Measurements from ENCODE around the gene MYL6.
"Not testable (repeated sequence)": the region's sequence is repeated elsewhere in the genome, so short reads cannot be mapped to it uniquely, and the experiment has no call there.

The MYL6 gene

DNA sequence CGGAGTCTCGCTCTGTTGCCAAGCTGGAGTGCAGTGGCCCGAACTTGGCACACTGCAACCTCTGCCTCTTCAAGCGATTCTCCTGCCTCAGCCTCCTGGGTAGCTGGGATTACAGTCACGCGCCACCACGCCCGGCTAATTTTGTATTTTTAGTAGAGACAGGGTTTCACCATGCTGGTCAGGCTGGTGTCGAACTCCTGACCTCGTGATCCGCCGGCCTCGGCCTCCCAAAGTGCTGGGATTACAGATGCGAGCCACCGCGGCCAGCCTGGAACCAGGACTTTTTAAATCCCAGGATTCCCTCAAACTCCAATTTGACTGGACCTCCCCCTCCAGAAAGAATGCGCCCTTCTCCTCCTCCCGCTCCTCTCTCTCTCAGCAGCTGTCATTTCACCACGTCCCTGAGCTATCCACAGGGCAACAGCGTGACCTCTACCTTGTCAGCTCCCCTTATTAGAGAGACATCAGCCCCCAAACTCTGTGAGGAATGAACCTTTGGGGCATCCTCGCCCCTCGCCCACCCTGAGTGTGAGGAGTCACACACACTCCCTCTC, 28.1 kb upstream of the MYL6 start:
- DNase-seq = no peak

DNA sequence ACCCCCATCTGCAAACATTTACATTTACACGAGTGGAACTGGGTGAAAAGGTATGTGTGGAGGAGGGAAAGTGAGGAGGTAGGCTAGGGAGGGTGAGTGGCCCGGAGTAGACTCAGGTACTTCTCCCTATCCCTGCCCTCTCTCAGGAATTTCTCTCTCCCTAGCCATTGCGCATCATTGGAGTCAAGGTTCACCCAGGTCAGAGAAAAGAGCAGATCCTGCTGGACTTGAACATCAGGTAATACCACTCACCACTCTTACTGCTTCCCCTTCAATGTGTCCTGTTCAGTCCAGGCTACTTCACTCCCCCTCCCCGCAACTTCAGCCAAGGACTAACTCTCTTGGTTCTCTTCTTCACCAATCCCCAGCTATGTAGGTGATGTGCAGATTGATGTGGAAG, 27.3 kb upstream of the MYL6 start:
- no peak for DNase-seq

DNA sequence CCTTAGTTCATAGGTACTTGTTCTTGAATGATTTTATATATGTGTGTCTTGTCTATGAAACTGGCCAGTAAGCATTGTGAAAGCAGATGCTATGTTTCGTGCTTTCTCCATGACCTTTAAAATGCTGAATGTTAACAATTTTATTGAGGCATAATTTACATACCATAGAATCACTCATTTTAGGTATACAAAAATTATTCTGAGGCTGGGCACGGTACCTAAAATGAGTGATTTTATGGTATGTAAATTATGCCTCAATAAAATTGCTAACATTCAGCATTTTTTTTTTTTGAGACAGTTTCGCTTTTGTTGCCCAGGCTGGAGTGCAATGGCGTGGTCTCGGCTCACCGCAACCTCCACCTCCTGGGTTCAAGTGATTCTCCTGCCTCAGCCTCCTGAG, 23.3 kb upstream of the MYL6 start:
- no peak for DNase-seq

DNA sequence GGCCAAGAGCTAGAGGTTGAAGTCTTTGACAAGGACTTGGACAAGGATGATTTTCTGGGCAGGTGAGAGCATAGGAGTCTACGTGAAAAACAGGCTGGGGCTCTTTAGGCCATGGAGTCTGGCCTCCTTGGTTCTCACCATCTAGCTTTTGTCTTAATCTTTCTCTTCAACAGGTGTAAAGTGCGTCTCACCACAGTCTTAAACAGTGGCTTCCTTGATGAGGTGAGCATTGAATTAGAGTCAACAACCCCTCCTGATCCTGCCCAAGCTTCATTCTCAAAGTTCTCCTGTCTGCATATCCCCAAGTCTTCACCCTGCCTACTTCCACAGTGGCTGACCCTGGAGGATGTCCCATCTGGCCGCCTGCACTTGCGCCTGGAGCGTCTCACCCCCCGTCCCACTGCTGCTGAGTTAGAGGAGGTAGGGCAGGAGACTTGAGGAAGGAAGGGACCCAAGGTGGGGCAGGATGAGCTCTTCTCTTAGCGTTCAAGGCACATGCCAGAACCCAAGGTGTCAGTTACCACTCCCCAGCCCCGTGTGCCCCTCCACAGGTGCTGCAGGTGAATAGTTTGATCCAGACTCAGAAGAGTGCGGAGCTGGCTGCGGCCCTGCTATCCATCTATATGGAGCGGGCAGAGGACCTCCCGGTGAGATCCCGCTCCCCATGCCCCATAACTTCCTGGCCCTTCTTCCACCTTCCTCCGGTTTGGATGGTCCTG, 20.1 kb upstream of the MYL6 start:
- no peak for DNase-seq

DNA sequence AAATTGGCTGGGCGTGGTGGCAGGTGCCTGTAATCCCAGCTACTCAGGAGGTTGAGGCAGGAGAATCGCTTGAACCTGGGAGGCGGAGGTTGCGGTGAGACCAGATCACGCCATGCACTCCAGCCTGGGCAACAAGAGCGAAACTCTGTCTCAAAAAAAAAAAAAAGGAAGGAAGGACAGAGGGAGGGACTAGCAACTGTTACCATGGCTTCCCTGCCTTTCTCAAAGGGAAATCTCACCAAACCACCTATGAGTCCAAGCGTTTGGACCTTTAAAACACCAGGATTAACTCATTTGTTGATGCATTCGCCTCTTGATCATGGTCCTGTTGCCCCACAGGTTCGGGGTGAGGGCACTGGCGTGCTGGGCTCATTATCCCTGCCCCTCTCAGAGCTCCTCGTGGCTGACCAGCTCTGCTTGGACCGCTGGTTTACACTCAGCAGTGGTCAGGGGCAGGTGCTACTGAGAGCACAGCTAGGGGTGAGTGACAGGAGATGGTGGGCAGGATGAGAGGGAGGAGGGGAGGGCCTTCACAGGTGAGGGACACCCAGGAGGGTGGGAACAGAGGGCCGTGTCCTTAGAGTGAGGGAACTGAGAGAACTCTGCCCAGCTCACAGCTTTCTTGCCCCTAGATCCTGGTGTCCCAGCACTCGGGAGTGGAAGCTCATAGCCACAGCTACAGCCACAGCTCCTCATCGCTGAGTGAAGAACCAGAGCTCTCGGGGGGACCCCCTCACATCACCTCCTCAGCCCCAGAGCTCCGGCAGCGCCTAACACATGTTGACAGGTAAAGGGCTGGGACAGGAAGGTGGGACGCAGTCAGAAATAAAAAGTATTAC, 16.0 kb upstream of the MYL6 start:
- no peak for DNase-seq

DNA sequence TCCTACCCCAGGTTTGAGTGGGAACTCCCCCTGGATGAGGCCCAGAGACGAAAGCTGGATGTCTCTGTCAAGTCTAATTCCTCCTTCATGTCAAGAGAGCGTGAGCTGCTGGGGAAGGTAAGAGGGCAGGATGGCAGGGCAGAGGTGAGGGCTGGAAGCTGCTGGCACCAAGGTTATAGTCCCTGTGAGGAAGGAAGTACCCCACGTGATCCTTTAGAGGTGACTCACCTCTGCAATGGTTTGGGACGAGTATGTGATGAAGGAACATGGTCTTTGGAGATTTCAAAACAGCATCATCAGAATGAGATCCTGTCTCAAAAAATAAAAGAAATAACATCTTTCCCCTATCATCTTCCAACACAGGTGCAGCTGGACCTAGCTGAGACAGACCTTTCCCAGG, 14.9 kb upstream of the MYL6 start:
- no peak for DNase-seq

DNA sequence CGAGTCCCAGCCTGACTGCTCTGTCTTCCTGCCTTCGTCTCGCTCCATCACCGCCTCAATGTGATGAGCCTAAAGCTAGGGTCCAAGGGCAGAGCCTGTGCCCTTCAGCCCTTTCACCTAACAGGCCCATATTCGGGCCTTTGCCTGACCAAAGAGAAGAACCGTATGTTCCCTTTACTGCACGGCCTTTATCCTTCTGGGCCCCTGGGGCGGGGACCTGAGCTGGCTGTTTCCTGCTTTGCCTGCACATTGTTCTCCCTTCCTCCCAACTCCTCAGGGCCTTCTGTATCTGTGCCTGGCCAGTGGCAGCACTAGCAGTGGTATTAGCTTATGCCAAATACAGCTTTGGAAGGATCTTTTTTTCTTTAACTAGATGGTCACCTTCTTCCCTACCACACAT, 14.3 kb upstream of the MYL6 start:
- no peak for DNase-seq

DNA sequence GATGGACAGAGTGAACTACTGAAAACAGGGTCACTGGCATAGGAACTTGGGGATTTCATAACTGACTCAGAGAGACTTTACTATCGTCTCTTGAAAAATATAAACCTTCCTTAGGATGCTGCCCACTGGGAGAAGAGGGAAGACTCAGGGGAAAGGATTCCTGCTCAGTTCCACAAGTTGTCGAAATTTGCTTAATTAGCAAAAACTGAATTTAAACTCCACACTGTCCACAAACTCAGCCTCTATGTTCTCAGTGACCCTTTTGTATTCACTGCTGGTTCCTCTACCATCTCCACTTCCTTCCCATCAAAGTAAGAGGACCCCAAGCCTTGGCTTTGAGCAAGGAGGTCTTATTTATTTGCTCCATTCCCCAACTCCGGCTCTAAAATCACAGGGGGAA, 12.9 kb upstream of the MYL6 start:
- no peak for DNase-seq

DNA sequence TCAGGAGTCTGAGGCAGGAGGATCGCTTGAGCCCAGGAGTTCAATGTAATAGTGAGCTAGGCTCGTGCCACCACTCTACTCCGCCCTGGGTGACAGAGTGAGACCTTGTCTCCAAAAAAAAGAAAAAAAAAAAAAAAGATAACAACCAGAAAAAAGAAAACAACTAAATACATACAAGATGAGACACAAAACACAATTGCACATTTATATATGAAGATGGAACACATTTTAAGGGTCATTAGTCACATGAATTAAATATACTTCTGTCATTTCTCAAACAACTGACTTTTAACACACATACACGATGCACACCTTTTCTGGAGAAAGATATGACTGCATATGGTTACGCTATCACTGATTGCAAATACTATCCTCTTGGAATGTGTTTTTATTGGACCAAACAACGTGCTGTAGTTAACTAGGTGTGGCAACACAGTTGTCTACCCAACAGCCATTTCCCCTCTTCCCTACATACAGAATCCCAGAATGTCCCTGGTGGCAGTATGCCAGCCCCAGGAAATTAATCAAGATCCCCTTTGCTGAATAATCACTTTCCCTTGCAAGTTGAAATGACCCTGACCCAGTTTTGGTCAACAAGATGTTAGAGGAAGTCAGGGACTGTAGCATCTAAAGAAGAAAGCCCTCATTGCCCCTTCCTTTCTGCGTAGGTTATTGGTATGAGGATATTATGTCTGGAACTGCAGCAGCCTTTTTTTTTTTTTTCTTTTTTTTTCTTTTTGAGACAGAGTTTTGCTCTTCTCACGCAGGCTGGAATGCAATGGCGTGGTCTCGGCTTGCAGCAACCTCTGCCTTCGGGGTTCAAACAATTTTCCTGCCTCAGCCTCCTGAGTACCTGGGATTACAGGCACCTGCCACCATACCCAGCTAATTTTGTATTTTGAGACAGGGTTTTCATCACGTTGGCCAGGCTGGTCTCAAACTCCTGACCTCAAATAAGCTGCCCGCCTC, 11.4 kb upstream of the MYL6 start:
- DNase-seq = no peak

DNA sequence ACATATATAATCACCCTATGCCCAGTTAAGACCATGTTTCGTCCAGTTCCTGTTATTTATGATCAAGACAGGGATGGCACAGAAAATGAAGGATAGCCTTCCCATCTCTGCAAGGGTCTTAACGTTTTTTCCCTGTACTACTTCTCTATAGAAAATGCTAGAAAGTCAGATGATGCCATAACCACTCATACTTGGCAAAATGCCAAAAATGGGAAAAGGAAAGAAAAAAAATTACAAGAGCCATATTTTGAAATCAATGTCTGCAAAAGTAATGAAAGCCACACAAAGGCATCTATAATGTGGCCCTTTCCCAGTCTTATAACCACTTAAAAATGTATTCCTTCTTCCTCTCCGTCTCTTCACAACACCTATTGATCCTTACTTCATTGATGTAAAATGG, 7.6 kb upstream of the MYL6 start:
- no peak for DNase-seq

DNA sequence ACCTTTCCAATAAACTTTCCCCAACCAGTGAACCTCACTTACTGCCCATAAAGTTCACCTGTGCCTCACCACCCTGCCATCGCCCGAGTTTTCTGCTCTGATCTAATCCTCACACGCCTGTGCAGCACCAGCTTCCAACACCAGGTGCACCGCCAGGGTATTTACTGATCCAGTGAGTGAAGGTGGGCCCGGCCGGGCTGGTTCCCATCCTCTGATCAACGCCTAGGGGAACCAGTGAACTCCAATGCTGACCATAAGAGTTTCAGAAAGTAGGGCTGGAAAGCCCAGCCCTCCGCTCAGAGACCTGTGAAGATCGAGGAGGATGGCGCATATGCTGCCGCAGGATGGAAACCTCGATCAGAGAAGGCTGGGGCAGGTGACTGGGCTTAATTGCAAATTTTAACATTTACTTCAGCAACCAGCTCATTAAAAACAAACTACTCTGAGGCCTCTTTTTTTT, 6.5 kb upstream of the MYL6 start:
- DNase-seq = no peak

DNA sequence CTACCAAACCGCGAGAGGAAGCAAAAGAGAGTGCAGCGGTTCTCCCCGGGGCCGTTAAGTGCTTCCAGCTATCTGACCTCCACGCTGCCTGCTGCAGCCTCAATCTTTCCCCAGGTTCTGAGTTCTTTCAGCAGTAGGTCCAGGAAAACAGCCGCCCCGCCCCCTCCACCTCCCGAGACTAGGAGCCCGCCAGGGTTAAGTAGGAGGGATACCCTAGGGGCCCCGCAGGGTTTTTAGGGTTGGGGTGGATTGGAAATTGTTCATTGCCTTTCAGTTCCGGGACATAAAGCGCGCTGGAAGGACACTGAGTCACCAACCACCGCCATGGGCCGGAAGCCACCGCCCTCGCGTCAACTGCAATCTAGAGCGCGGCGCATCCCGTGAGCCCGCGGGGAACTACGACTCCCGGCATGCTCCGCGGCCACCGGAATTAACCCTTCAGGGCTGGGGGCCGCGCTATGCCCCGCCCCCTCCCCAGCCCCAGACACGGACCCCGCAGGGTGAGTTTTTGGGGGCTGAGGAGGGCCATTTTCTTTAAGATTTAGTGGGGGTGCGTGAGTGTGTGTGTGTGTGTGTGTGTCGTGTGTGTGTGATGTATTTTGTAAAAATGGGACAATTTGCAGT, 5.9 kb upstream of the MYL6 start, which contains the start of gene MYL6B:
Gene MYL6B (plus strand): TSS at position 456 of the 624 bp plus-strand sequence. CDS start 1,332 bp downstream, outside the sequence.
- peak; percentile 70 for DNase-seq

DNA sequence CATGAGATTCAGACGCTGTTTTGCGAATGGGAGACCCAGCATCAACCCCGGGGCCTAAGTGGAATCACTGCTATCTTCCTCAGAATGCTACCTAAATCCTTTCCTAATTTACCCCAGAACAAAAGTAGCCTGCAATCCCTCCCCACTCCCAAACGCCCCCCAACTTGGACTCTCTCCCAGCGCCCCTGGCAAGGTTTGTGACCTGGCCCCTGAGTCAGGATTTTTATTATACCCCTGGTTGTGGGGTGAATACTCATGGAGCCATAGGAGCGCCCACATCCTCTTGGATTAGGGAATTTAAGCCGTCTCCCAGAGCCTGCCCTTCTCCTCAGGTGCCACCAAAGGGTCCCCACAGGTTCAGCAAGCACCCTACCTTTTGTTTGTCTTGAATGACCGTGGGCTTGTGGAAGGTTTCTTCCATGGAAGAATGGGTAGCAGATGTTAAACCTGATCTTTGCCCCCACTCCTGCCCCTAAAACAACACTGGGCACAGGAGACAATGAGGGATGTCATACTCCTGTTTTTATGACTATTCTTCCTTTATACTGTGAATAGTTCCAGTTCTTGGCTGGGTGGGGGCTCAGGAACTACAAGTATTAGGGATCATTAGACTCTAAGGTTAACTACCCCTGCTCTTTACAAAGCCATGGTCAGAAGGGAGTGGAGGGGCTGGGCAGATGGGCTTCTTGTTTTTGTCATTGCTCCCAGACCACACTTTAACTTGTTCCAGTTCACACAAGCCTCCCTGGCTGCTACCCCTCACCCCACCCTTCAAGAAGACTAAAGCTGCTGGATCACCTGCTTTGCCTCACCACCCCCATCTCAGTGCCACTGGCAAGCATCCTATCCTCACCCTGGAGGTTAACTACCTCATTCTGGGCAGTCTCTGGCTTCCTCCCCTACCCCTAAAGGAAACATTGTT, 5.1 kb upstream of the MYL6 start:
- no peak for DNase-seq

DNA sequence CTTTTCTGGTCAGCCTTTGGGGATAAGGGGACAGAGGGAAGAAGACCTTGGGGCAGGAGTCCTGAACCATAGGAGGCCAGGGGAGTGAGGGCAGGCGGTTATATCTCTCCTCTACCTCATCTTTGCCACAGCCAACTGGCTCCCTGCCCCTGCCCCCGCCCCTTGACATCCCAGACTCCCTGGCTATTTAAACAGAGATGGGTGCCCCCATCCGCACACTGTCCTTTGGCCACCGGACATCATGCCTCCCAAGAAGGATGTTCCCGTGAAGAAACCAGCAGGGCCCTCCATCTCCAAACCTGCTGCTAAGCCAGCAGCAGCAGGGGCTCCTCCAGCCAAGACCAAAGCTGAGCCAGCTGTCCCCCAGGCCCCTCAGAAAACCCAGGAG, 4.5 kb upstream of the MYL6 start:
- no peak for DNase-seq

DNA sequence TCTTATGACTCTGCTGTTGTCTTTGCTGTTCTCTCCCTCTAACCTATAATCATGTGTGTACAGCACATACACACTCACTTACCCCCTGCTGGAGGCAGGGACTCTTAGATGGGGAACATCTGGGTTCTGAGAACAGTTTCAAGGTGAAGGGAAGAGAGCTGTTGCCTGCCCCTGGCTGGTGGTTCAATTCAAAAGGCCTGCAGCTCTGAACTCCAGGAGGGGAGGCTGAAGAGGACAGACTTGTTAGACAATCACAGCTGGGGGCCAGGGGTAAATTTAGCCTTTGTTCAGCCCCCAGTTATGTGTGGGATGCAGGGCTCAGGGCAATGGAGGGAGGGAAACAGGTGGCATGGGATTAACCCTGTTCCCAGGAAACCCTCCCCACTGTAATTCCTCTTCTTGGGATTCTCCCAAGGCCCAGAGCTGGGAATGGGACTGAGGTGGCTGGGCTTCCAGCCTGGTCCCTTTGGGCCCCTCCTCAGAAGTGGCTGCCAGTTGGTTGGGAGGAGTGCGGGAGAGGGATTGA, 3.9 kb upstream of the MYL6 start:
- no peak for DNase-seq

DNA sequence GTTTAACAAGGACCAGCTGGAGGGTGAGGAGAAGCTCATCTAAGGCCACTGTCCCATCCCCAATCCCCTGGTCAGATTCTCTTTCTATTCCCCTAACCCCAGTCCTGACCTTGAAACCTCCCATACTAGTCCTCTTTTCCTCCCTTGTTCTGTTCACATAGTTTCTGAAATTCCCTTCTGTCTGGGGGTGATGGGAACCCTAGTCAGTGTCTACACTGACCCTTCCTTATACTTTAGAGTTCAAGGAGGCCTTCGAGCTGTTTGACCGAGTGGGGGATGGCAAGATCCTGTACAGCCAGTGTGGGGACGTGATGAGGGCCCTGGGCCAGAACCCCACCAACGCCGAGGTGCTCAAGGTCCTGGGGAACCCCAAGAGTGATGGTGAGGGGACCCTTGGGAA, 3.3 kb upstream of the MYL6 start:
- DNase-seq = no peak

DNA sequence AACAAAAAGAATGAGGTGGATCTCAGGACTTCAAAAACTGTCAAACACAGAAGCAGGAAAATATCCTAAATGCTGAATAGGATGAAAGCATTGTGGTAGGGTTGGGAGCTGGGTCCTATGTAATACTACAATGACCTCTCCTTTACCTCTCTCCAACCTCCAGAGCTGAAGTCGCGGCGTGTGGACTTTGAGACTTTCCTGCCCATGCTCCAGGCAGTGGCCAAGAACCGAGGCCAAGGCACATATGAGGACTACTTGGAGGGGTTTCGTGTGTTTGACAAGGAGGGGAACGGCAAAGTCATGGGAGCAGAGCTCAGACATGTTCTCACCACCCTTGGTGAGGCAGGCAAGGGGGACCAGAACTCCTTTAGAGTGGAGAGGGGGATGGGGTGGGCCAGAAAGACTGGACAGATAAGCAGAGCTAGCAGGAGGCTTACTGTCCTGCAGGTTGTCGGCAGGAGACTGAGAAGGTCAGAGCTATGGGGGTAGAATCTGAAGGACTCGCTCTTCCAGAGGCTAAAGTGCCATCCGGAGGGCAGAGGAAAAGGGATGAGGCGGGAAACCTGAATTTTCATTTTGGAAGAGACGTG, 2.8 kb upstream of the MYL6 start:
- DNase-seq = no peak

DNA sequence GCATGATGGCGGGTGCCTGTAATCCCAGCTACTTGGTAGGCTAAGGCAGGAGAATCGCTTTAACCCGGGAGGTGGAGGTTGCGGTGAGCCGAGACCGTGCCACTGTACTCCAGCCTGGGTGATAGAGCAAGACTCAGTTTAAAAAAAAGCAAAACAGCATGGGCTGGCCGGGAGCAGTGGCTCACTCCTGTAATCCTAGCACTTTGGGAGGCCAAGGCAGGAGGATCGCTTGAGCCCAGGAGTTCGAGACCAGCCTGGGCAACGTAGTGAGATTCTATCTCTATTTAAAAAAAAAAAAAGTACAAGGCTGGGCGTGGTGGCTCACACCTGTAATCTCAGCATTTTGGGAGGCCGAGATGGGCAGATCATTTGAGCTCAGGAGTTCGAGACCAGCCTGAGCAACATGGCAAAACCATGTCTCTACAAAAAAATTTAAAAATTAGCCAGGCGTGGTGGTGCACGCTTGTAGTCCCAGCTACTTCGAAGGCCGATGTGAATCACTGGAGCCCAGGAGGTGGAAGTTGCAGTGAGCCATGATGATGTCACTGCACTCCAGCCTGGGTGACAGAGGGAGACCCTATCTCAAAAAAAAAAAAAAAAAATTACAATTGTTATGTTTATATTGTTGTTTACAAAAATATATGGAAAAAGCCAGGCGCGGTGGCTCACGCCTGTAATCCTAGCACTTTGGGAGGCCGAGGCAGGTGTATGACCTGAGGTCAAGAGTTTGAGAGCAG, 1.5 kb upstream of the MYL6 start:
- not testable (repeated sequence) for DNase-seq

DNA sequence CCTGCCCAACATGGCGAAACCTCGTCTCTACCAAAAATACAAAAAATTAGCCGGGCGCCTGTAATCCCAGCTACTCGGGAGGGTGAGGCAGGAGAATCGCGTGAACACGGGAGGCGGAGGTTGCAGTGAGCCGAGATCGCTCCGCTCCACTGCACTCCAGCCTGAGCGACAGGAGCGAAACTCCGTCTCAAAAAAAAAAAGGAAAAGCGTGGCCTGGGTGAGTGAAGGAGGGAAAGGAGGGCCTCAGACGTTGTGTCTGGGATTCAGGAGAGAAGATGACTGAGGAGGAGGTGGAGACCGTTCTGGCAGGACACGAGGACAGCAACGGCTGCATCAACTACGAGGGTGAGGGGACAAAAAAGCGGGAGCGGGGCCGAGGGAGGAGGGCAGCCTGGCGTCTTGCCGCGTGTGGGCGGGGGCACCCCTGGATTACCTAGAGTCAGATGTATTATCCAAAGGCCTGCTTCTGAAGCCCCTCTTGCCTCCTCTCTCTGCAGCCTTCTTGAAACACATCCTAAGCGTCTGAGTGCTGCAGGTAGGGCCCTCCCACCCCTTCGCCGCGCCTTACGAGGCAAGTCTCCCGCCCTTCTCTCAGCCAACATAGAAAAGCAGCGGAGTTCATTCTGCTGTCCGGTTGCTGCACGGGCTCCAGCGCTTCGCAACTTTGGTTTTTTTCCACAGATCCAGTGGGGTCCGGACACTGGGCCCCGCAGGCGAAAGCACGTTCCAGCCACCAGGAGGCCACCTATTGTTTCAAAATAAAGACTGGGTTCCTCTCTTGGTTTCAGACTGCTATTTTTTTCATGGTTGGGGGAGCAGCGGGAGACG, 744 bp upstream of the MYL6 start:
- peak; percentile 69 for DNase-seq
